ENCODE results near the gene FFAR2.
"Not testable (repeated sequence)": the region's sequence is repeated elsewhere in the genome, so short reads cannot be mapped to it uniquely, and the experiment has no call there.

FFAR2 gene

DNA sequence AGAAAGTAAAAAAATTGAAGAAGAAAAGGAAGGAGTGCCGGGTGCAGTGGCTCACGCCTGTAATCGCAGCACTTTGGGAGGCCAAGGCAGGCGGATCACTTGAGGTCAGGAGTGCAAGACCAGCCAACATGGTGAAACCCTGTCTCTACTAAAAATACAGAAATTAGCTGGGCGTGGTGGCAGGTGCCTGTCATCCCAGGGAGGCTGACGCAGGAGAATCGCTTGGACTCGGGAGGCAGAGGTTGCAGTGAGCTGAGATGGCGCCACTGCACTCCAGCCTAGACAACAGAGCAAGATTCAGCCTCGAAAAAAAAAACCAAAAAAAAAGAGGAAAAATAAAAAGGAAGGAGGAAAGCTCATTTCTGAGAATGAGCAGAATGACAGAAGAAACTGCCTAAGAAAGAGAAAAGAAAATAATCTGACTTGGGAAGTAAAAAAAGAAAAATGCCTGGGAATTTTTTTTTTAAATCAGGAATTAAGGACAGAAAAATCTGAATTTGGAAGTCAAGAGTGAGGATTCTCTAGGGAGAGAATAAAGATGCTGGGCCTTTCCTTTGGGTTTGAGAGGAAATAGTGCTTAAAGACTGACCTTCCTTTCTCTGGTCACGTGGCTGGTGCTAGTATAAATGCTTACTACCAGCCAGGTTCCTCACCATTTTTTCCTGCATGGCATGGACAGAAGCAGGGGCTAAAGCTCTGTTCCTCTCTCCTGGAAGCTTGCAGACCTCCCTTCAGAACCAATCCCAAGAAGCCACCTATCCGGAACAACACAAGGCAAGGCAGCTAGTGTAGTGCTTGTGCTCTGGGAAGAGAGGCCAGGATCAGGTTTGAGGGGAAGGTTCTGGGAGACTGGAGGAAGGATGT lies at the start of gene FFAR2:
Gene FFAR2 (plus strand): TSS at position 652 of the 864 bp plus-strand sequence. CDS start 1,458 bp downstream, outside the sequence.
- H3K4me3 ChIP-seq (ENCODE audit: low read depth, low read length), result no peak within 1 kb of the TSS
- no peak for TF ChIP-seq CTCF (IDR thresholded peaks at IDR 0.05; ENCODE audit: low read depth, low read length)

DNA sequence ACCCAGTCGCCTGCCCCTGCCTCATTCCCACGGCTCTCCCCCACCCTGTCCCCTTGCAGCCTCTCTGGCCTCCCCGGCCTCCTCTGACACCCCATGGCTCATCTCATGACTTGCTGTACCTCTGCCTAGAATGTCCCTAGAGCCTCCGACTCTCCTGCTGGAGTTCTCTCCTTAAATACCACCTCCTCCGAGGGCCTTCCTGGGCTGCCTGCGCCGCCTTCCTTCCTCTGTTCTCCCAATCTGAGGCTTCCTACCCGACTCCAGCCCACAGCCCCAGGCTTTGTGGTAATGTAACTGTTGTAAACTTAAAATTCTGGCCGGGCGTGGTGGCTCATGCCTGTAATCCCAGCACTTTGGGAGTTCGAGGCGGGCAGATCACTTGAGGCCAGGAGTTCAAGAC lies 49.5 kb upstream of the FFAR2 start:
- no peak overlapping the region for H3K4me3 ChIP-seq (ENCODE audit: low read depth, low read length)
- no peak for TF ChIP-seq CTCF (IDR thresholded peaks at IDR 0.05; ENCODE audit: low read depth, low read length)

DNA sequence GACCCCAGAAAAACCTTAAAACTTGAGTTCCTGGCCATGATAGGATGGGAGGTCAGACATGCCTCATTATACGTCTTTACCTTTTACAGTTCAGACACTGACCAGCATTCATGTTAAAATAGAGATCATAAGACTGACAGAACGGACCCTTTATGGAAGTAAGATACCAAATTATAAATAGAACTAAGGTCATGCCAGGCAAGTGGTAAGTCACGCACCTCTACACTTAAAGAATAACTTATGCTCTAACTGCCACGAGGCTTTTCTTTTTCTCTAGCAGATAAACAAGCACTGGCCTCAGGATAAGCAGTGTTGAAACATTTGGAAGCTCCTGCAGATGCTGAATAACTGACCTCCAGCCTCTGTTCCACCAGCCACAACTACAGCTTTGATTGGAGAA lies 48.8 kb upstream of the FFAR2 start:
- no peak for TF ChIP-seq CTCF (IDR thresholded peaks at IDR 0.05; ENCODE audit: low read depth, low read length)
- no peak overlapping the region for H3K4me3 ChIP-seq (ENCODE audit: low read depth, low read length)

DNA sequence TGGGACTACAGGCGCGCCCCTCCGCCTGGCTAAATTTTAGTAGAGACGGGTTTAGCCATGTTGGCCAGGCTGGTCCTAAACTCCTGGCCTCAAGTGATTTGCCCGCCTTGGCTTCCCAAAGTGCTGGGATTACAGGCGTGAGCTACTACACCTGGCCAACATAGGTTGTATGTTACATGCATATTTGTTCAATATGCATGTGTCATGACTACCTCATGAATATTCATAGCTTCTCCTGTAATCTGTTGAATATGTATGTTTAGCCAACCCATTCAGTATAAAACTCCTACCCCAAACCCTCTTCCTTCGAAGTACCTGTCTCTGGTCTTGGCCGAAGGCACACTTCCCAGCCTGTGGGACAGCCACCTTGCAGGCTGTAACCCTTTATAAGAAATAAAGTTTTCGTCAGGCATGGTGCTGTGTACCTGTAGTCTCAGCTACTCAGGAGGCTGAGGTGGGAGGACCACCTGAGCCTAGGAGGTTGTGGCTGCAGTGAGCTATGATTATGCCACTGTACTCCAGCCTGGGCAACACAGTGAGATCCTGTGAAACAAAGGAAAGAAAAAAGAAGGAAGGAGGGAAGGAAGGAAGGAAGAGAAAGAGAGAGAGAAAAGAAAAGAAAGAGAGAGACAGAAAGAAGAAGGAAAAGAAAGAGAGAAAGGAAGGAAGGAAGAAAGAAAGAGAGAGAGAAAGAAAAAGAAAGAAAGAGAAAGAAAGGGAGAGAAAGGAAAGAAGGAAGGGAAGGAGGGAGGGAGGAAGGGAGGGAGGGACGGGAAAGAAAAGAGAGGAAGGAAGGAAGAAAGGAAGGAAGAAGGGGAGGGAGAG lies 47.9 kb upstream of the FFAR2 start:
- H3K4me3 ChIP-seq (ENCODE audit: low read depth, low read length), result no peak overlapping the region
- TF ChIP-seq CTCF (IDR thresholded peaks at IDR 0.05; ENCODE audit: low read depth, low read length), result no peak

GRCh38 chr19:35400773-35401100 lies 47.3 kb upstream of the FFAR2 start:
- no peak overlapping the region for H3K4me3 ChIP-seq (ENCODE audit: low read depth, low read length)
- TF ChIP-seq CTCF (IDR thresholded peaks at IDR 0.05; ENCODE audit: low read depth, low read length), result no peak

DNA sequence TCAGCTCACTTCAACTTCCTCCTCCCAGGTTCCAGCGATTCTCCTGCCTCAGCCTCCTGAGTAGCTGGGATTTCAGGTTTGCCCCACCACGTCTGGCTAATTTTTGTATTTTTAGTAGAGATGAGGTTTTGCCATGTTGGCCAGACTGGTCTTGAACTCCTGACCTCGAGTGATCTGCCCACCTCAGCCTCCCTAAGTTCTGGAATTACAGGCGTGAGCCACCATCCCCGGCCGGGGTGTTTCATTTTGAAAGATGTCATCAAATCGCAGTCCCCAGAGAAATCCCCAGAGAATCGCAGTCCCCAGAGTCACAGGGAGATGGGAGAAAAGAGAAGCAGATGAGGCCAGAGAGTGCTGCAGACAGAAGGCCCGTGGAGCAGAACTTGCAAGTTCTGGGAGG lies 46.6 kb upstream of the FFAR2 start:
- not testable (repeated sequence) for H3K4me3 ChIP-seq (ENCODE audit: low read depth, low read length)

GRCh38 chr19:35403116-35403760 lies 44.8 kb upstream of the FFAR2 start:
- no peak for TF ChIP-seq CTCF (IDR thresholded peaks at IDR 0.05; ENCODE audit: low read depth, low read length)
- H3K4me3 ChIP-seq (ENCODE audit: low read depth, low read length), result no peak overlapping the region

All from WI38 (cell line).